SK-N-SH (cell line): ENCODE results near the gene ABCF3. TPM values are rescaled to one million over a fixed set of nuclear protein-coding genes. Genes with fewer than 3 reads are reported as not detected.

Experiments used
- CTCF ChIA-PET: fragments of 300-600, 350-600 bp; formaldehyde crosslinking; extraction: SDS; loops from one replicate; lab custom pipeline; 2021; lab: Yijun Ruan, JAX
- POLR2A ChIA-PET: fragments of 350-600 bp; sonication (Branson Sonifier 250); formaldehyde crosslinking; extraction: SDS; loops from one replicate; lab custom pipeline; 2020; ENCODE audit warnings: antibody characterized with exemption, inconsistent platforms; lab: Yijun Ruan, JAX
- DNase-seq: peaks from one replicate; pipeline ENCODE4 v3.0.0; 2012
- H2AFZ ChIP-seq: fragments of 200-600 bp; sonication (generic); 2 replicates; pipeline ENCODE4 v1.8.1; 2016; ENCODE audit warnings: antibody characterized with exemption, mild to moderate bottlenecking, low read depth
- H3F3A ChIP-seq: fragments of 200-600 bp; sonication (generic); replicated peaks from 2 replicates; pipeline ENCODE3; 2016; ENCODE audit warnings: antibody characterized with exemption, mild to moderate bottlenecking; ENCODE audit not compliant: insufficient read depth
- H3K27ac ChIP-seq, 2 experiments: fragments of 200-500 bp in 1 of 2; fragments of 200-600 bp in 1 of 2; sonication (Bioruptor generic) in 1 of 2; sonication (generic), shearing (Covaris generic) in 1 of 2; 2 replicates each; pipeline versions ENCODE4 v1.5.1 to v1.6.1; 2014 to 2016; ENCODE audit warnings: low read depth in 2 of 2, inconsistent platforms in 1 of 2, low read length in 1 of 2, mild to moderate bottlenecking in 1 of 2, mixed read lengths in 1 of 2
- H3K27me3 ChIP-seq: fragments of 200-600 bp; sonication (generic), shearing (Covaris generic); 2 replicates; pipeline ENCODE4 v1.6.1; 2016; ENCODE audit warnings: mixed run types; ENCODE audit not compliant: insufficient read depth
- H3K36me3 ChIP-seq, 2 experiments: fragments of 200-500 bp in 1 of 2; fragments of 200-600 bp in 1 of 2; sonication (Bioruptor generic) in 1 of 2; sonication (generic) in 1 of 2; replicated peaks in 1 of 2; 2 replicates each; pipeline versions ENCODE3 to v1.5.1; 2014 to 2016; ENCODE audit warnings: low read length in 1 of 2, mild to moderate bottlenecking in 1 of 2; ENCODE audit not compliant: insufficient read depth in 2 of 2, control insufficient read depth in 1 of 2
- H3K4me1 ChIP-seq, 2 experiments: fragments of 200-500 bp in 1 of 2; fragments of 200-600 bp in 1 of 2; sonication (Bioruptor generic) in 1 of 2; sonication (generic), shearing (Covaris generic) in 1 of 2; 2 replicates each; pipeline versions ENCODE4 v1.5.1 to v1.6.1; 2014 to 2016; ENCODE audit warnings: low read depth in 1 of 2, low read length in 1 of 2, mixed run types in 1 of 2; ENCODE audit not compliant: insufficient read depth in 2 of 2, control insufficient read depth in 1 of 2
- H3K4me2 ChIP-seq: fragments of 200-600 bp; sonication (generic), shearing (Covaris generic); 2 replicates; pipeline ENCODE4 v1.6.1; 2017; ENCODE audit warnings: mixed run types
- H3K4me3 ChIP-seq, 2 experiments: fragments of 200-500 bp in 1 of 2; fragments of 200-600 bp in 1 of 2; sonication (Bioruptor generic) in 1 of 2; sonication (generic), shearing (Covaris generic) in 1 of 2; 2 replicates each; pipeline versions ENCODE4 v1.5.1 to v1.8.1; 2014 to 2016; ENCODE audit warnings: low read depth in 2 of 2, inconsistent platforms in 1 of 2, low read length in 1 of 2, mild to moderate bottlenecking in 1 of 2, mixed read lengths in 1 of 2, moderate library complexity in 1 of 2
- H3K79me2 ChIP-seq: fragments of 200-600 bp; sonication (generic); 2 replicates; pipeline ENCODE4 v1.8.1; 2017; ENCODE audit warnings: mild to moderate bottlenecking; ENCODE audit not compliant: insufficient read depth
- H3K9ac ChIP-seq: fragments of 200-600 bp; sonication (generic); 2 replicates; pipeline ENCODE4 v1.6.1; 2017; ENCODE audit warnings: mixed run types
- H3K9me2 ChIP-seq: fragments of 200-600 bp; sonication (generic); 2 replicates; pipeline ENCODE4 v1.6.1; 2017; ENCODE audit warnings: mixed run types
- H3K9me3 ChIP-seq: fragments of 200-600 bp; sonication (generic); 2 replicates; pipeline ENCODE4 v1.6.1; 2017; ENCODE audit warnings: mixed run types, mild to moderate bottlenecking, moderate library complexity
- H4K20me1 ChIP-seq: fragments of 200-600 bp; sonication (generic); 2 replicates; pipeline ENCODE4 v1.6.1; 2017; ENCODE audit warnings: mild to moderate bottlenecking, mixed run types; ENCODE audit not compliant: insufficient read depth
- ELF1 ChIP-seq: IDR thresholded peaks from 2 replicates; pipeline ENCODE4 v1.4.0; 2012
- FOSL2 ChIP-seq: IDR thresholded peaks from 2 replicates; pipeline ENCODE4 v1.4.0; 2012; ENCODE audit warnings: low read depth, mild to moderate bottlenecking, moderate library complexity, borderline replicate concordance
- FOXM1 ChIP-seq: IDR thresholded peaks from 2 replicates; pipeline ENCODE4 v1.4.0; 2012; ENCODE audit warnings: low read depth, mild to moderate bottlenecking
- GABPA ChIP-seq: IDR thresholded peaks from 2 replicates; pipeline ENCODE4 v1.4.0; 2012; ENCODE audit warnings: low read depth, mild to moderate bottlenecking
- GATA2 ChIP-seq: sonication (generic); formaldehyde crosslinking; IDR thresholded peaks from 2 replicates; pipeline ENCODE4 v1.5.0; 2020; ENCODE audit warnings: mild to moderate bottlenecking, missing genetic modification reagents
- JUND ChIP-seq: IDR thresholded peaks from 2 replicates; pipeline ENCODE4 v1.4.0; 2012
- MEF2A ChIP-seq: IDR thresholded peaks from 2 replicates; pipeline ENCODE4 v1.4.0; 2012; ENCODE audit warnings: low read depth, borderline replicate concordance
- MXI1 ChIP-seq: IDR thresholded peaks from 2 replicates; pipeline ENCODE4 v1.6.1; 2012; ENCODE audit warnings: mild to moderate bottlenecking, low read depth, low read length, improper control_type of control experiment
- NFIC ChIP-seq: IDR thresholded peaks from 2 replicates; pipeline ENCODE4 v1.4.0; 2012; ENCODE audit warnings: borderline replicate concordance
- POLR2AphosphoS5 ChIP-seq: IDR thresholded peaks from 2 replicates; pipeline ENCODE4 v1.6.1; 2012; ENCODE audit warnings: low read depth, low read length
- RFX5 ChIP-seq: IDR thresholded peaks from 2 replicates; pipeline ENCODE4 v1.6.1; 2012; ENCODE audit warnings: mild to moderate bottlenecking, improper control_type of control experiment, low read length
- RXRA ChIP-seq: IDR thresholded peaks from 2 replicates; pipeline ENCODE4 v1.4.0; 2012; ENCODE audit warnings: low read depth, mild to moderate bottlenecking, borderline replicate concordance
- SIN3A ChIP-seq: IDR thresholded peaks from 2 replicates; pipeline ENCODE4 v1.6.1; 2012; ENCODE audit warnings: low read depth, mild to moderate bottlenecking, low read length, moderate library complexity, borderline replicate concordance
- SMC3 ChIP-seq: IDR thresholded peaks from 2 replicates; pipeline ENCODE4 v1.6.1; 2012; ENCODE audit warnings: low read depth, low read length, improper control_type of control experiment
- TEAD4 ChIP-seq: IDR thresholded peaks from 2 replicates; pipeline ENCODE4 v1.4.0; 2012; ENCODE audit warnings: mild to moderate bottlenecking, borderline replicate concordance; ENCODE audit not compliant: insufficient read depth
- WGBS: methylation state at CpG from one replicate; pipeline ENCODE4 v1.1.6; 2017; ENCODE audit warnings: low lambda C conversion rate; 5-methylcytosine and 5-hydroxymethylcytosine counted together
- polyA plus RNA-seq, 3 experiments: library from polyadenylated mRNA; depleted of rRNA; stranded (reverse); fragments of >200 nt; gene quantifications; 2 replicates each; pipeline ENCODE4 v1.2.3, GENCODE V29; 2012
- TF ChIP-seq, protein P1 (sequence below): IDR thresholded peaks from 2 replicates; pipeline ENCODE4; 2012
- TF ChIP-seq, protein P2 (sequence below): IDR thresholded peaks from 2 replicates; pipeline ENCODE4 v1.4.0; 2012; ENCODE audit warnings: low read depth, borderline replicate concordance
- TF ChIP-seq, protein P3 (sequence below): IDR thresholded peaks from 2 replicates; pipeline ENCODE4 v1.6.1; 2012; ENCODE audit warnings: mild to moderate bottlenecking, low read depth, low read length, moderate library complexity

Gene ABCF3
- polyA plus RNA-seq, 1 of the 3 experiments (the other 2 are of a cell fraction): 55.6 TPM

DNA sequence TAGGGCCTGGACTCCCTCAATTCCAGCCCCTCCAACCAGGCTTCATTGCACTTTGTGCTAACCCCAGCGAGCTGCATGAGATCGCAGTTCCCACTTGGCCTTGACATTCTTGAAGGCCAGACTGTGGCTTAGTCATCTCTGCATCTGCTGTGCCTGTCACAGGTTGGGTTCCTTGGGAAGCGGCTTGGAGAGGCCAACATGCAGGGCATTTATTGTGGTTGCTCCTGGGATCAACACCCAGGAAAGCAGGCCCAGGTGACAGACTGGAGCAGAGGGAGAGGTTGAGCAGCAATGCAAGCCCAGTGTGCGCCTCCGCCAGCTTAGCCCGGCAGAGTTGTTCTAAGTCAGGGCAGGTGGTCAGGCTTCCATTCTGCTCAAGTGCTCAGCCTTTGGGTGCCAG, 10.5 kb downstream of the ABCF3 start:
- no peak for TF ChIP-seq ELF1
- Histone ChIP-seq H3K27me3 (no peaks in the 10 kb centered on the region), H3K9me2 (no peaks in the 10 kb centered on the region), H2AFZ (no peak overlapping the region), H3K4me3 (no peak overlapping the region), H4K20me1 (no peaks in the 10 kb centered on the region), H3F3A (no peaks in the 10 kb centered on the region), H3K4me2 (no peak overlapping the region), H3K4me1 (no peaks in the 10 kb centered on the region), H3K9ac (no peak overlapping the region), H3K36me3 (peaks cover 10 to 36% of the 10 kb centered on the region in 2 experiments), H3K27ac (no peak overlapping the region), H3K79me2 (no peaks in the 10 kb centered on the region), H3K9me3 (no peaks in the 10 kb centered on the region)
- CTCF ChIA-PET: interaction anchor here (0.7 to 3.2 kb wide), 3 partner anchors 31 to 53 kb away, joined by 3 to 15 read pairs (median 6); partner anchors contain the start of gene EEF1AKMT4
- POLR2A ChIA-PET: no interaction called here
- DNase-seq: no peak
- 94% methylated on average over 6 of the region's 6 CpGs for WGBS

DNA sequence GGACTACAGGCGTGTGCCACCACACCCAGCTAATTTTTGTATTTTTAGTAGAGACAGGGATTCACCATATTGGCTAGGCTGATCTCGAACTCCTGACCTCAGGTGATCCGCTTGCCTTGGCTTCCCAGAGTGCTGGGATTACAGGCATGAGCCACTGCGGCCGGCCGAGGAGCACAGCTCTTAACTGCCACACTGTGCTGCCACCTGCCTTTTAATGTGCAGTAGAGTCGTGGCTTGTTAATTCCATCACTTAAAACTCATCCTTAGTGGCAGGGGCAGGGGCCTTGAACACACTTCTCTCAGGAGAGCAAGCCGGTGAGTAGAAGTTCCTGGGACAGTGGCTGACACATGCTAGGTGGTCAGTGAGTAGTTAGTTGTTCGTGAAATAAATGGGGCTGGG, 12.5 kb downstream of the ABCF3 start:
- no peak overlapping the region for H3K4me2 ChIP-seq
- no peaks in the 10 kb centered on the region for H3K9me2 ChIP-seq
- 93% methylated on average over 9 of the region's 9 CpGs for WGBS
- no peaks in the 10 kb centered on the region for H3K4me1 ChIP-seq
- H3K9ac ChIP-seq: no peak overlapping the region
- no peak for DNase-seq
- CTCF ChIA-PET: interaction anchor here (1.7 kb wide), 1 partner anchor 22 kb away, joined by 5 read pairs; no protein-coding TSS in a partner anchor
- H2AFZ ChIP-seq: no peak overlapping the region
- no peaks in the 10 kb centered on the region for H3K9me3 ChIP-seq
- no peak overlapping the region for H3K27ac ChIP-seq
- H3K79me2 ChIP-seq: no peaks in the 10 kb centered on the region
- TF ChIP-seq SIN3A (no peak), JUND (no peak), RFX5 (no peak), GATA2 (no peak), MXI1 (no peak)
- H3F3A ChIP-seq: no peaks in the 10 kb centered on the region
- H4K20me1 ChIP-seq: no peaks in the 10 kb centered on the region
- no peak overlapping the region for H3K4me3 ChIP-seq
- POLR2A ChIA-PET: no interaction called here
- H3K36me3 ChIP-seq: peaks cover under 1 to 20% of the 10 kb centered on the region in 2 experiments
- H3K27me3 ChIP-seq: no peaks in the 10 kb centered on the region

DNA sequence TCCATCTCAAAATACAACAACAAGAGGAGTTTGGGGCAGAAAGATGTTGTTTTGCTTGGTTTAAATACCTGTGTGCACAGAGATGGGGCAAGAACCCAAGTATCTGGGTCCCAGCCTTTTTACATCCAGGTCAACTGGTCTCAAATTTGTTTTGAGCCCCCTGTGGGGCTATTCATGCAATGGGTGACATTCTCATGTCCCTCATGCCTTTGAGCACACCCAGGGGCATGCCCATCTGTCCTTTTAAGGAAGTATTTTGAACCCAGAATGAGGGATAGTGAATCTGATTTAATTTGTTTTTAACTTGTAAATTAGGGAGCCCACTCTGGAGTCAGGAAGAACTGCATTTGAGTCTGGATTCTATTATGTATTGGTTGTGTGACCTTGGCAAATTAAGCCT, 14.8 kb downstream of the ABCF3 start:
- no peak overlapping the region for H3K4me2 ChIP-seq
- H2AFZ ChIP-seq: no peak overlapping the region
- H3K27me3 ChIP-seq: no peaks in the 10 kb centered on the region; the same call in 1 of the 2 replicates
- POLR2A ChIA-PET: interaction anchor here (1.0 kb wide), 1 partner anchor 14 kb away, joined by 3 read pairs; no protein-coding TSS in a partner anchor
- TF ChIP-seq FOXM1 (no peak), RXRA (no peak), SMC3 (no peak), GABPA (no peak), FOSL2 (no peak), NFIC (no peak), POLR2AphosphoS5 (no peak), TEAD4 (no peak), MEF2A (no peak), ELF1 (no peak), JUND (no peak)
- TF ChIP-seq, protein P1, sequence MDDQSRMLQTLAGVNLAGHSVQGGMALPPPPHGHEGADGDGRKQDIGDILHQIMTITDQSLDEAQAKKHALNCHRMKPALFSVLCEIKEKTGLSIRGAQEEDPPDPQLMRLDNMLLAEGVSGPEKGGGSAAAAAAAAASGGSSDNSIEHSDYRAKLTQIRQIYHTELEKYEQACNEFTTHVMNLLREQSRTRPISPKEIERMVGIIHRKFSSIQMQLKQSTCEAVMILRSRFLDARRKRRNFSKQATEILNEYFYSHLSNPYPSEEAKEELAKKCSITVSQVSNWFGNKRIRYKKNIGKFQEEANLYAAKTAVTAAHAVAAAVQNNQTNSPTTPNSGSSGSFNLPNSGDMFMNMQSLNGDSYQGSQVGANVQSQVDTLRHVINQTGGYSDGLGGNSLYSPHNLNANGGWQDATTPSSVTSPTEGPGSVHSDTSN: no peak
- TF ChIP-seq, protein P2, sequence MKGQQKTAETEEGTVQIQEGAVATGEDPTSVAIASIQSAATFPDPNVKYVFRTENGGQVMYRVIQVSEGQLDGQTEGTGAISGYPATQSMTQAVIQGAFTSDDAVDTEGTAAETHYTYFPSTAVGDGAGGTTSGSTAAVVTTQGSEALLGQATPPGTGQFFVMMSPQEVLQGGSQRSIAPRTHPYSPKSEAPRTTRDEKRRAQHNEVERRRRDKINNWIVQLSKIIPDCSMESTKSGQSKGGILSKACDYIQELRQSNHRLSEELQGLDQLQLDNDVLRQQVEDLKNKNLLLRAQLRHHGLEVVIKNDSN: no peak
- TF ChIP-seq, protein P3, sequence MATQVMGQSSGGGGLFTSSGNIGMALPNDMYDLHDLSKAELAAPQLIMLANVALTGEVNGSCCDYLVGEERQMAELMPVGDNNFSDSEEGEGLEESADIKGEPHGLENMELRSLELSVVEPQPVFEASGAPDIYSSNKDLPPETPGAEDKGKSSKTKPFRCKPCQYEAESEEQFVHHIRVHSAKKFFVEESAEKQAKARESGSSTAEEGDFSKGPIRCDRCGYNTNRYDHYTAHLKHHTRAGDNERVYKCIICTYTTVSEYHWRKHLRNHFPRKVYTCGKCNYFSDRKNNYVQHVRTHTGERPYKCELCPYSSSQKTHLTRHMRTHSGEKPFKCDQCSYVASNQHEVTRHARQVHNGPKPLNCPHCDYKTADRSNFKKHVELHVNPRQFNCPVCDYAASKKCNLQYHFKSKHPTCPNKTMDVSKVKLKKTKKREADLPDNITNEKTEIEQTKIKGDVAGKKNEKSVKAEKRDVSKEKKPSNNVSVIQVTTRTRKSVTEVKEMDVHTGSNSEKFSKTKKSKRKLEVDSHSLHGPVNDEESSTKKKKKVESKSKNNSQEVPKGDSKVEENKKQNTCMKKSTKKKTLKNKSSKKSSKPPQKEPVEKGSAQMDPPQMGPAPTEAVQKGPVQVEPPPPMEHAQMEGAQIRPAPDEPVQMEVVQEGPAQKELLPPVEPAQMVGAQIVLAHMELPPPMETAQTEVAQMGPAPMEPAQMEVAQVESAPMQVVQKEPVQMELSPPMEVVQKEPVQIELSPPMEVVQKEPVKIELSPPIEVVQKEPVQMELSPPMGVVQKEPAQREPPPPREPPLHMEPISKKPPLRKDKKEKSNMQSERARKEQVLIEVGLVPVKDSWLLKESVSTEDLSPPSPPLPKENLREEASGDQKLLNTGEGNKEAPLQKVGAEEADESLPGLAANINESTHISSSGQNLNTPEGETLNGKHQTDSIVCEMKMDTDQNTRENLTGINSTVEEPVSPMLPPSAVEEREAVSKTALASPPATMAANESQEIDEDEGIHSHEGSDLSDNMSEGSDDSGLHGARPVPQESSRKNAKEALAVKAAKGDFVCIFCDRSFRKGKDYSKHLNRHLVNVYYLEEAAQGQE: no peak
- no peaks in the 10 kb centered on the region for H3K79me2 ChIP-seq
- H4K20me1 ChIP-seq: no peaks in the 10 kb centered on the region
- H3K27ac ChIP-seq: no peak overlapping the region
- no peaks in the 10 kb centered on the region for H3K9me3 ChIP-seq
- H3K4me3 ChIP-seq: no peak overlapping the region
- DNase-seq: no peak
- CTCF ChIA-PET: interaction anchor here (1.1 kb wide), 1 partner anchor 49 kb away, joined by 5 read pairs; the partner anchor contains the start of gene EEF1AKMT4
- H3K9me2 ChIP-seq: no peaks in the 10 kb centered on the region
- no peaks in the 10 kb centered on the region for H3K36me3 ChIP-seq
- no peak overlapping the region for H3K9ac ChIP-seq
- no peaks in the 10 kb centered on the region for H3K4me1 ChIP-seq
- no peaks in the 10 kb centered on the region for H3F3A ChIP-seq
